ENCODE data around the gene BCO1.

DNA sequence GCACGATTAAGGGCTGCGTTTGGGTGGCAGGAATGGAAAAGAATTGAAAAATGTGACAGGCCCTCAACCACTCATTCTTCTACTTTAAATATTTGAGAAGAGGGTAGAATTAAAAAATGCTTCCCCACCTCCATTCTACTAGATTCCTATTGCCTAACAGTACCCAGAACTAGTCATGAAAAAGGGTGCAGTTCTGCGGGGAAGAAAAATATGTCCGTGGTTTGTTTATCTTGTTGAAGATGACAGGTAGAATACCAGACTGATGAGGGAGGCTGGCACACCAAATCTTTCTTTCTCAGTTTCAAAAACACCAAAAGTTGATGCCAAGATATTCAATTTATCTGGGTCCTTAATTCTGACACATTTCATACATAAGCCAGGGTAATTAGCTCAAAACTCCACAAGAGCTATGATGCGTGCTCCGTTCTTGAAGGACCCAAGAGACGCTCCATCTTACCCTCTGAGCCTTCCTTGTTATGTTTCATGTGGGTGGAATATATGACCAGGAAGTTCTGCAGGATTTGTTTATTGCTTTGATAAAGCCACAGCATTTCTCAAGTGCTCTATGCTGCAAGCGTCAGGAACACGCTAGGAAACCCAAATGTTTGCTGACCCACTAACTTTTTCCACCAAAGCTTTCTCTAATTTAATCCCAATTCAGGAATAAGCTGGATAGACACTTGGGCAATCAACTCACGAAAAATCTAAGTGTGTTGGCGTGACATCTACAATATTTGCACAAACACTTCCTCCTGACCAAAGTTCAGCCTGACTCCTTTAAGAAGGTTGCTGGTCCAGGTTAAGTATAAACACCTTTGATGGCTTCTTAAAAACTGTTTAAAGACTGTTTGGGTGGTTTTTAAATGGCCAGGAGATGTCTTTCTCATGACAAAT lies 55.7 kb downstream of the BCO1 start:
- no peak for TF ChIP-seq TCF7L2 (IDR thresholded peaks at IDR 0.05; ENCODE audit: borderline replicate concordance, low read depth, low read length)
- no peak for TF ChIP-seq CTCF (tag by site-specific recombination; IDR thresholded peaks at IDR 0.05)
- no peak for TF ChIP-seq ZNF501 (tag by site-specific recombination; IDR thresholded peaks at IDR 0.05)
- TF ChIP-seq ZNF24 (tag by site-specific recombination; IDR thresholded peaks at IDR 0.05), result no peak
- TF ChIP-seq YY1 (tag by site-specific recombination; IDR thresholded peaks at IDR 0.05), result no peak
- no peak for TF ChIP-seq ZNF639 (tag by site-specific recombination; IDR thresholded peaks at IDR 0.05)
- no peak for TF ChIP-seq REST (tag by site-specific recombination; IDR thresholded peaks at IDR 0.05)
- no peak for TF ChIP-seq MEIS1 (CRISPR knock-in tag; IDR thresholded peaks at IDR 0.05; ENCODE audit: borderline replicate concordance)

Data from HEK293 (cell line).